HepG2 (cell line): Measurements from ENCODE around the gene TBX6. TPM values are rescaled to one million over a fixed set of nuclear protein-coding genes. Genes with fewer than 3 reads are reported as not detected.

Source experiments
- DR1 ChIP-seq: sonication (generic); formaldehyde crosslinking; IDR thresholded peaks from 2 replicates; pipeline ENCODE4 v1.8.0; 2021; ENCODE audit warnings: mild to moderate bottlenecking, missing genetic modification reagents, inconsistent platforms
- ETV5 ChIP-seq: IDR thresholded peaks from 2 replicates; pipeline ENCODE4 v1.6.1; 2018; ENCODE audit warnings: missing biosample characterization, missing genetic modification reagents, inconsistent platforms, borderline replicate concordance
- KDM4B ChIP-seq: sonication (generic); formaldehyde crosslinking; IDR thresholded peaks from 2 replicates; pipeline ENCODE4 v1.4.0; 2020; ENCODE audit warnings: missing genetic modification reagents
- SALL2 ChIP-seq: sonication (generic); formaldehyde crosslinking; IDR thresholded peaks from 2 replicates; pipeline ENCODE4 v1.8.1; 2023; ENCODE audit warnings: mild to moderate bottlenecking, missing genetic modification reagents, inconsistent platforms
- SMYD3 ChIP-seq: sonication (generic); formaldehyde crosslinking; IDR thresholded peaks from 2 replicates; pipeline ENCODE4 v1.8.1; 2023; ENCODE audit warnings: mild to moderate bottlenecking, missing genetic modification reagents
- TBX3 ChIP-seq: fragments of 450-650 bp; IDR thresholded peaks from 2 replicates; pipeline ENCODE4 v1.6.1; 2017; ENCODE audit warnings: antibody characterized with exemption, mild to moderate bottlenecking, inconsistent platforms, borderline replicate concordance
- TEAD2 ChIP-seq: sonication (generic); formaldehyde crosslinking; IDR thresholded peaks from 2 replicates; pipeline ENCODE4 v1.9.0; 2021; ENCODE audit warnings: missing genetic modification reagents
- ZBTB37 ChIP-seq: sonication (generic); formaldehyde crosslinking; IDR thresholded peaks from 2 replicates; pipeline ENCODE4 v1.4.0; 2020; ENCODE audit warnings: mild to moderate bottlenecking, missing genetic modification reagents
- ZNF232 ChIP-seq: sonication (generic); formaldehyde crosslinking; IDR thresholded peaks from 2 replicates; pipeline ENCODE4 v1.4.0; 2020; ENCODE audit warnings: missing genetic modification reagents, borderline replicate concordance
- ZNF317 ChIP-seq: sonication (generic); formaldehyde crosslinking; IDR thresholded peaks from 2 replicates; pipeline ENCODE4 v1.5.0; 2020; ENCODE audit warnings: mild to moderate bottlenecking, missing genetic modification reagents
- ZNF383 ChIP-seq: sonication (generic); formaldehyde crosslinking; IDR thresholded peaks from 2 replicates; pipeline ENCODE4 v1.4.0; 2020; ENCODE audit warnings: missing genetic modification reagents, mild to moderate bottlenecking, borderline replicate concordance
- ZNF768 ChIP-seq: sonication (generic); formaldehyde crosslinking; IDR thresholded peaks from 2 replicates; pipeline ENCODE4 v1.4.0; 2020; ENCODE audit warnings: missing genetic modification reagents
- polyA plus RNA-seq, 8 experiments: library from polyadenylated mRNA; depleted of rRNA in 3 of 8; stranded (reverse) in 7 of 8; unstranded in 1 of 8; fragments of >200 nt; fragmentation: Illumina TruSeq in 4 of 8; extraction: Trizol in 4 of 8; gene quantifications; 2 replicates each; pipeline versions ENCODE4 v1.2.1 to v1.2.3, GENCODE V29; 2011 to 2016; ENCODE audit warnings: low read depth in 4 of 8, missing spikeins in 1 of 8, mixed read lengths in 1 of 8; ENCODE audit not compliant: insufficient read depth in 1 of 8
- total RNA-seq, 5 experiments: library from RNA; depleted of rRNA; stranded (reverse); fragments of >200 nt; fragmentation: Illumina TruSeq; extraction: Trizol; gene quantifications; 2 replicates each; pipeline ENCODE4 v1.2.3, GENCODE V29; 2016; ENCODE audit warnings: low read depth in 1 of 5
- TF ChIP-seq, protein P1 (sequence below): sonication (generic); formaldehyde crosslinking; conservative IDR thresholded peaks from 2 replicates; pipeline ENCODE4 v1.8.0; 2022; ENCODE audit warnings: missing genetic modification reagents
- TF ChIP-seq, protein P2 (sequence below): sonication (generic); formaldehyde crosslinking; IDR thresholded peaks from 2 replicates; pipeline ENCODE4 v1.5.1; 2020; ENCODE audit warnings: mild to moderate bottlenecking, missing genetic modification reagents, moderate library complexity
- TF ChIP-seq, protein P3 (sequence below): sonication (generic); formaldehyde crosslinking; IDR thresholded peaks from 2 replicates; pipeline ENCODE4 v1.4.0; 2020; ENCODE audit warnings: low read depth, mild to moderate bottlenecking, missing genetic modification reagents

TBX6 gene
- total and polyA plus RNA-seq, 2 of the 13 experiments (the other 11 are each of a cell fraction or from before 2014, with no cell fraction given) = 0.24 to 0.42 TPM

DNA sequence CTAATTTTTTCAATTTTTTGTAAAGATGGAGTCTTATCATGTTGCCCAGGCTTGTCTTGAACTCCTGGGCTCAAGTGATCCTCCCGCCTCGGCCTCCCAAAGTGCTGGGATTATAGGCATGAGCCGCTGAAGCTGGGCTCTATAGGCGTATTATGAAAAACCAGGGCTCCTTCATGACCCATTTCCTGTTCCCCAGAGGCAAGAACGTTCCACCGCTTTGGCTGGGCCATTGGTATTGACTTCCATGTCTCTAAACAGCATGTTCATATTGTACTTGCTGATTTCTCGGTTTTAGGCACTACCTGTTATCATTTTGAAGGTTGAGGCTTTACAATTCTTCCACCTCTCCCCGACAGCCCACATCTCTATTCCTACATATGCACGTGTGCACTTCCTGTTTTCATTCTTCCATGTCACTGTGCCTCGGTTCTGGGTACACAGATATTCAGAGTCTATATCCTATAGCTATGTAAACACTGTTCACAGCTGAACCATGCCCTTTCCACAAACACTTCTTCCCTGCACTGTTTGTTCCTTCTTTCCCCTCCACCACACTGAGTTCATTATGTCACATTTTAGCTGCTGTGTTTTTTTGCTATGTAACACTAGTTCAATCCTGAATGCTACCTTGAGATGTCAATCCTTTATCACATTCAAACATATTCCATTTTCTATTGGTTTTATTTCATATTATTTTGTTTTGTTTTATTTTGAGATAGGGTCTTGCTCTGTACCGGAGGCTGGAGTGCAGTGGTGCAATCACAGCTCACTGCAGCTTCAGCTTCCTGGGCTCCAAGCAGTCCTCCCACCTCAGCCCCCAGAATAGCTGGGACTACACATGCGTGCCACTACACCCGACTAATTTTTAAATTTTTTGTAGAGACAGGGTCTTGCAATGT is 48.1 kb upstream of the TBX6 start (continued):
- TF ChIP-seq TBX3 (peak; percentile 90), ZNF383 (CRISPR knock-in tag) (0 out of 2 replicates have a peak, but pooled peaks have one; percentile 67), SMYD3 (CRISPR knock-in tag) (no peak), DR1 (CRISPR knock-in tag) (no peak), ETV5 (CRISPR knock-in tag) (peak; percentile 98), ZNF768 (CRISPR knock-in tag) (no peak), ZBTB37 (CRISPR knock-in tag) (no peak), KDM4B (CRISPR knock-in tag) (peak; percentile 65), TEAD2 (CRISPR knock-in tag) (no peak), ZNF317 (peak; percentile 85), ZNF232 (CRISPR knock-in tag) (0 out of 2 replicates have a peak, but pooled peaks have one; percentile 29), SALL2 (CRISPR knock-in tag) (peak; percentile 10; the same call in 1 of the 2 replicates)
- TF ChIP-seq, protein P1, sequence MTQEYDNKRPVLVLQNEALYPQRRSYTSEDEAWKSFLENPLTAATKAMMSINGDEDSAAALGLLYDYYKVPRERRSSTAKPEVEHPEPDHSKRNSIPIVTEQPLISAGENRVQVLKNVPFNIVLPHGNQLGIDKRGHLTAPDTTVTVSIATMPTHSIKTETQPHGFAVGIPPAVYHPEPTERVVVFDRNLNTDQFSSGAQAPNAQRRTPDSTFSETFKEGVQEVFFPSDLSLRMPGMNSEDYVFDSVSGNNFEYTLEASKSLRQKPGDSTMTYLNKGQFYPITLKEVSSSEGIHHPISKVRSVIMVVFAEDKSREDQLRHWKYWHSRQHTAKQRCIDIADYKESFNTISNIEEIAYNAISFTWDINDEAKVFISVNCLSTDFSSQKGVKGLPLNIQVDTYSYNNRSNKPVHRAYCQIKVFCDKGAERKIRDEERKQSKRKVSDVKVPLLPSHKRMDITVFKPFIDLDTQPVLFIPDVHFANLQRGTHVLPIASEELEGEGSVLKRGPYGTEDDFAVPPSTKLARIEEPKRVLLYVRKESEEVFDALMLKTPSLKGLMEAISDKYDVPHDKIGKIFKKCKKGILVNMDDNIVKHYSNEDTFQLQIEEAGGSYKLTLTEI (CRISPR knock-in tag) = no peak
- TF ChIP-seq, protein P2, sequence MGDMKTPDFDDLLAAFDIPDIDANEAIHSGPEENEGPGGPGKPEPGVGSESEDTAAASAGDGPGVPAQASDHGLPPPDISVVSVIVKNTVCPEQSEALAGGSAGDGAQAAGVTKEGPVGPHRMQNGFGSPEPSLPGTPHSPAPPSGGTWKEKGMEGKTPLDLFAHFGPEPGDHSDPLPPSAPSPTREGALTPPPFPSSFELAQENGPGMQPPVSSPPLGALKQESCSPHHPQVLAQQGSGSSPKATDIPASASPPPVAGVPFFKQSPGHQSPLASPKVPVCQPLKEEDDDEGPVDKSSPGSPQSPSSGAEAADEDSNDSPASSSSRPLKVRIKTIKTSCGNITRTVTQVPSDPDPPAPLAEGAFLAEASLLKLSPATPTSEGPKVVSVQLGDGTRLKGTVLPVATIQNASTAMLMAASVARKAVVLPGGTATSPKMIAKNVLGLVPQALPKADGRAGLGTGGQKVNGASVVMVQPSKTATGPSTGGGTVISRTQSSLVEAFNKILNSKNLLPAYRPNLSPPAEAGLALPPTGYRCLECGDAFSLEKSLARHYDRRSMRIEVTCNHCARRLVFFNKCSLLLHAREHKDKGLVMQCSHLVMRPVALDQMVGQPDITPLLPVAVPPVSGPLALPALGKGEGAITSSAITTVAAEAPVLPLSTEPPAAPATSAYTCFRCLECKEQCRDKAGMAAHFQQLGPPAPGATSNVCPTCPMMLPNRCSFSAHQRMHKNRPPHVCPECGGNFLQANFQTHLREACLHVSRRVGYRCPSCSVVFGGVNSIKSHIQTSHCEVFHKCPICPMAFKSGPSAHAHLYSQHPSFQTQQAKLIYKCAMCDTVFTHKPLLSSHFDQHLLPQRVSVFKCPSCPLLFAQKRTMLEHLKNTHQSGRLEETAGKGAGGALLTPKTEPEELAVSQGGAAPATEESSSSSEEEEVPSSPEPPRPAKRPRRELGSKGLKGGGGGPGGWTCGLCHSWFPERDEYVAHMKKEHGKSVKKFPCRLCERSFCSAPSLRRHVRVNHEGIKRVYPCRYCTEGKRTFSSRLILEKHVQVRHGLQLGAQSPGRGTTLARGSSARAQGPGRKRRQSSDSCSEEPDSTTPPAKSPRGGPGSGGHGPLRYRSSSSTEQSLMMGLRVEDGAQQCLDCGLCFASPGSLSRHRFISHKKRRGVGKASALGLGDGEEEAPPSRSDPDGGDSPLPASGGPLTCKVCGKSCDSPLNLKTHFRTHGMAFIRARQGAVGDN = peak; percentile 12; the same call in 1 of the 2 replicates
- TF ChIP-seq, protein P3, sequence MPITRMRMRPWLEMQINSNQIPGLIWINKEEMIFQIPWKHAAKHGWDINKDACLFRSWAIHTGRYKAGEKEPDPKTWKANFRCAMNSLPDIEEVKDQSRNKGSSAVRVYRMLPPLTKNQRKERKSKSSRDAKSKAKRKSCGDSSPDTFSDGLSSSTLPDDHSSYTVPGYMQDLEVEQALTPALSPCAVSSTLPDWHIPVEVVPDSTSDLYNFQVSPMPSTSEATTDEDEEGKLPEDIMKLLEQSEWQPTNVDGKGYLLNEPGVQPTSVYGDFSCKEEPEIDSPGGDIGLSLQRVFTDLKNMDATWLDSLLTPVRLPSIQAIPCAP (CRISPR knock-in tag) = no peak
